HG02938 (cell line): ENCODE data around the gene PCDHGA11.
"Not testable (repeated sequence)": the region's sequence is repeated elsewhere in the genome, so short reads cannot be mapped to it uniquely, and the experiment has no call there.

Experiments used
- ATAC-seq: cut with Tn5 transposase; IDR thresholded peaks from one replicate; pipeline ENCODE4 v1.9.1; 2021; ENCODE audit warnings: mild to moderate bottlenecking, moderate library complexity; ENCODE audit not compliant: unreplicated experiment

The PCDHGA11 gene

GRCh38 chr5:141398608-141399007, 22.2 kb upstream of the PCDHGA11 start:
- no peak for ATAC-seq

GRCh38 chr5:141399555-141400258, 21.1 kb upstream of the PCDHGA11 start:
- no peak for ATAC-seq

- no peak for ATAC-seq
Observed at GRCh38 chr5:141402553-141403243, 18.2 kb upstream of the PCDHGA11 start, which contains the start of gene PCDHGA9. TSS of gene PCDHGA9 (plus strand) at chr5:141402778. CDS start at chr5:141402953, 175 bp downstream.

- no peak for ATAC-seq
Observed at GRCh38 chr5:141403387-141403786, 17.5 kb upstream of the PCDHGA11 start.

GRCh38 chr5:141407790-141408505, 12.9 kb upstream of the PCDHGA11 start, which contains the start of gene PCDHGB6:
TSS of gene PCDHGB6 (plus strand) at chr5:141408021. CDS start at chr5:141408203, 182 bp downstream.
- ATAC-seq: peak; percentile 49

- ATAC-seq: no peak
Observed at GRCh38 chr5:141409598-141410306, 11.1 kb upstream of the PCDHGA11 start.

- ATAC-seq: no peak
Observed at GRCh38 chr5:141411575-141411974, 9.3 kb upstream of the PCDHGA11 start.

GRCh38 chr5:141412854-141413539, 7.9 kb upstream of the PCDHGA11 start, which contains the start of gene PCDHGA10:
TSS of gene PCDHGA10 (plus strand) at chr5:141412987. CDS start at chr5:141413176, 189 bp downstream.
- peak; percentile 74 for ATAC-seq

GRCh38 chr5:141413540-141414069, 7.2 kb upstream of the PCDHGA11 start:
- no peak for ATAC-seq

GRCh38 chr5:141414548-141415274, 6.1 kb upstream of the PCDHGA11 start:
- ATAC-seq: not testable (repeated sequence)

- ATAC-seq: not testable (repeated sequence)
Observed at GRCh38 chr5:141415275-141415618, 5.6 kb upstream of the PCDHGA11 start.

- ATAC-seq: peak; percentile 53
Observed at GRCh38 chr5:141417494-141418172, 3.2 kb upstream of the PCDHGA11 start, which contains the start of gene PCDHGB7. TSS of gene PCDHGB7 (plus strand) at chr5:141417677. CDS start at chr5:141417860, 183 bp downstream.

- no peak for ATAC-seq
Observed at GRCh38 chr5:141419074-141419880, 1.6 kb upstream of the PCDHGA11 start.

GRCh38 chr5:141421489-141421855, 621 bp downstream of the PCDHGA11 start:
- no peak for ATAC-seq

- ATAC-seq: no peak
Observed at GRCh38 chr5:141422742-141423291, 2.0 kb downstream of the PCDHGA11 start.

GRCh38 chr5:141427783-141428426, 7.1 kb downstream of the PCDHGA11 start:
- ATAC-seq: no peak
